ENCODE data around the gene GAS2.

GAS2 gene

GRCh38 chr11:22792497-22792896, 126.1 kb downstream of the GAS2 start:
- no peak for DNase-seq

GRCh38 chr11:22795914-22796313, 129.5 kb downstream of the GAS2 start:
- DNase-seq: no peak

DNA sequence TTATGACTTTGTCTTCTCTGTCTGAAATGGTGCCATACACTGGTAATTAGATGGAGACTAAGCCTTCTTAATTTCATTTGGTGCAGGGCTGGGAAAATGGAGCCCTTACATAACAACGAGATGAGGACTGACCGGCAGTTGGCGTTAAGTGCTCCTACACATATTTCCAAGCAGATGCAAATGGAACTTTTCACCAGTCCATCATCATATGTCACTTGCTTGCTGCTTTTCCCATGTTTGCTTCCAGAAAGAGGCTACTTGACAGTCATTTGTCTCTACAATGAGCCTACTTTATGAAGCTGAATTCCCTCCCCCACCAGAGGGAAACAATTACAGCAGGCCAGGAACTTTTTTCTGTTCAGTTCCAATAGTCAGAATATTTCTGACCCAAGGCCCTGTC, 130.6 kb downstream of the GAS2 start:
- no peak for DNase-seq

GRCh38 chr11:22798901-22799300, 132.5 kb downstream of the GAS2 start:
- DNase-seq: no peak

- DNase-seq: no peak
Measured at GRCh38 chr11:22800482-22800881, 134.1 kb downstream of the GAS2 start.

DNA sequence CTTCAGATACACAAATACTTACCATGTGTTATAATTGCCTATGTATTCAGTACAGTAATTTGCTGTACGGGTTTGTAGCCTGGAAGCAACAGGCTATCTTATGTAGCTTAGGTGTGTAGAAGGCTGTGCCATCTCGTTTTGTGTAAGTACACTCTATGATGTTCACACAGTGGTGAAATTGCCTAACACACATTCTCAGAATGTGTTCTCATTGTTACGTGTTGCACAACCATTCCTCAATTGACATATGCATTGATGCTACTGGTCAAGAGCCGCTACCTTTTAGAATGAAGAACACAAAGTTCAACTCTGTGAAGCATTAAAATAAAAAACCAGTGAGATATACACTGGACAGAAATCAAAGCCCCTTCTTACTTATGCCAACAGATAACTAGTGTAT, 136.4 kb downstream of the GAS2 start:
- DNase-seq: no peak

GRCh38 chr11:22807391-22807790, 141.0 kb downstream of the GAS2 start:
- DNase-seq: no peak

DNA sequence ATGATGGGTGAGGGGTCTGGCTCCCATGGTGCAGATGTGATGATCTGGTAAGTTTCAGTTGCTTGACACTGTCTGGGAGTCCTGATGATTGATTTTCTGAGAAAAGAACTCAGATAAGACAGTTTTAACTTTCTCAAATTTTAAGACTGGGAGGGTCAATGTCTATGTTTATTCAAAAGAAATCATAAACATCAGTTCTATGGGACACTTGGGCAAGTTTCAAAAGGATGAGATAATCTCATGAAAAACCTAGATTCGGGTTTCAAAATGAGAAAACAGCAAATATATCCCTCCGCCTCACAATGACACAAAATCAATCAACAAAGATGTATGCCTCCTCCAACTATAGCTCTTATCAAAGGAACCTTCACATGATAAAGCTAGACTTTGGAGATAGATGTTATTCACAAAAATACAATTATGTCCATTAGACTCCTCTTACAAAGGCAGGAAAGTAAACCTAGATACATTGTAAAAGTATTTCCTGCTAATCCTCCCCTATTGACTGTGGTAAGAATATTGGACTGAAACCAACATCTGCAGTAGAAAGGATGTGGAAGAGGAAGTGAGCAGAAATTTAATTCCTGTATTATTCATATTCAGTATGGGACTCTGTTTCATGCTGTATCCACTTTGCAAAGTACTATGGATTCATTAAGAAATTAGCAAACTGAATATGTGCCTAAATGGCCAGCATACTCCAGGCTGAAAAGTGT, 141.6 kb downstream of the GAS2 start:
- DNase-seq: no peak

DNA sequence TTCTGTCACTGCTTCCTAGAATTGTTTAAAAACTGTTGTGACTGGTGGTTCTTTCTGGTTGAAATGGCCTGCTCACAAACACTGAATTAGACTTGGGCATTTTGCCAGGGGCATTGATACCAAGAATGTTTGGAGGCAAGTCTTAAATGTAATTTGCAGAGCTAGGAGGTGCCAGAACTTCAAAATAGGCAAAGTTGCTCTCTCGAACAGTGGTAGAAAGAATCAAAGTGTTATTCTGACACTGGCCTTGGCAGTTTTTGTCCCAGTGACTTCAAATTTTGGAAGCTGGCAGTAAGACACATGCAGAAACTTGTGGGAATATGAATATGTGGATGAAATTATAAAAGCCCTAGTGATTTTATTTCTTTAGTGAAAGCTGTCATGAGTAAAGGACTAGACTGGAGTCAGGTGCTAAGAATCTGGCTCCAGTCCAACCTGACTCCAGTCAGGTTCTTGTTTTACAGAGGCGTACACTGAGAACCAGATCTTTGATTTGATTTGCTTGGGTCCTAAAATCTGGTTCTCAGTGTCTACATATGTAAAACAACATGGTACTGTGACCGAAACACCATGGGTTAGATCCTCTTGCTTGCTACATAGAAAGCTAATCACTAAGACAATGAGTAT, 142.3 kb downstream of the GAS2 start:
- no peak for DNase-seq

GRCh38 chr11:22809893-22810292, 143.5 kb downstream of the GAS2 start:
- DNase-seq: no peak

DNA sequence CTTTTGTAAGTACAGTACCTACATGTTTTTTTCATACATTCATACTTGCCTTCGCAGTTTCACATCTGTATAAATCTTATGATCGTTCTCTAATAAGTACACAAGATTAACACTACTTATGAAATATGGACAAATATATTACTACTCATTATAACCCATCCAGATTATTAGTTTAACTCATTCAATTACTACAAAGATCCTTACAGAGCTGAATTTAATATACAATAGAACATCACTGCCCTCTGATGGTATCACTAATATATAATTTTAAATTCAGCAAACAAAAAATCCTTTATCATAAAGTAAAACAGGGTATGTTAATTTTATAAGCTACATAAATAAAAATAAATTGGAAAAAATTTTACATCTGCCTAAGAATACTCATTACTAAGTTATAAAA, 155.8 kb downstream of the GAS2 start:
- no peak for DNase-seq

GRCh38 chr11:22828373-22828772, 162.0 kb downstream of the GAS2 start:
- no peak for DNase-seq

- DNase-seq: peak; percentile 88 to 97 (median 96)
Measured at GRCh38 chr11:22829231-22830081, 163.0 kb downstream of the GAS2 start, which contains the start of gene SVIP. Gene SVIP (minus strand): TSS chr11:22829801. CDS start chr11:22829748, 53 bp downstream.

DNA sequence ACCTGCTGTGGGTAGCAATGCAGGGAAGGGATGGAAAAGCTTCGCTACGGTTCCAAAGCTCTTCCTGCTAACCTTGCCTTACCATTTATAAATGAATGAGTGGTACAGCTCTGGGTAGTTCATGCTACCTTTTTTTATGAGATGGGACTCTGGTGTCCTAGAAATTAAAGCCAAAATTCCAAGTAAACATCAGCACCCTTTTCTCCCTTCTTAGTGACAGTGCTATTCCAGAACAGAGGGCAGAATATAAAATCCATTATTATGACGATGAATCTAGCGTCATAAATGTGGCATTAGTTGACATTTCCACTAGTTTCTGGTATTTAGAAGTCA, 163.6 kb downstream of the GAS2 start:
- no peak for DNase-seq

- peak in 2 of 3 donors; percentile 4 to 19 for DNase-seq
Measured at GRCh38 chr11:22832315-22833015, 166.1 kb downstream of the GAS2 start.

DNA sequence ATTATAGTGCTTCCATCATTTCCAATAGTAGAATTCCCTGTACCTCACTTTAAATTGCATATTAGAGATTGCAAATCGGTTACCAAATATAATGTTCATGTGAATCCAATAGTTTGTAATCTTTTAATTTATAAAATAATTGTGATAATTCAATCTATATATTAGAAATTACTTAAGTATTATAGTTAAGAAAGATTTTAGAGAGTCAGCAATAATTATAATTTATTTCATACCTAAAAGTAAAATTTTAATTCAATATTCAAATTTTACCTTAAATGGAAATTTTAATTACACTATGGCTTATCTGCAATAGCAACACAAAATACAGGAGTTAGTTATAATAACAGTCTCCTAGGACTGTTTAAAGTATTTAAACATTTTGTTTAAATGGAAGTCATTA, 180.3 kb downstream of the GAS2 start:
- DNase-seq: no peak

DNA sequence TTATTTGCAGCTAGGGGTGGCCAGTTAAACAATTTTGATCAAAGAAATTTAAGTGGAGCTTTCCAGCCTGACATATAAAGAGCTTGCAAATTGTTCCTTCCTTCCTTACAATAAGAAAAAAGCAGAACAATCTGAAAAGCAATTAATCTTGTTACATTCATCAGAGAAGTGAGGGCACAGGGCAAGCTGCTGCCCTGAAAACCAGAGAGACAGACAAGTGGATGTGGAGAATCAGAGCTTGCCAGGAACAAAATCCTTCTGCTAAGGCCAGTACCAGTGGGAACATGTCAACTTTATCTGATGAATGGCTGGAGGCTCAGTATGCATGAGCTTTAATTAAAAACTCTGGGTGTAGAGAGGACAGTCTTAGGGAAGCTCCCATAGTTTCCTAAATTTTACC, 185.1 kb downstream of the GAS2 start:
- no peak for DNase-seq

DNA sequence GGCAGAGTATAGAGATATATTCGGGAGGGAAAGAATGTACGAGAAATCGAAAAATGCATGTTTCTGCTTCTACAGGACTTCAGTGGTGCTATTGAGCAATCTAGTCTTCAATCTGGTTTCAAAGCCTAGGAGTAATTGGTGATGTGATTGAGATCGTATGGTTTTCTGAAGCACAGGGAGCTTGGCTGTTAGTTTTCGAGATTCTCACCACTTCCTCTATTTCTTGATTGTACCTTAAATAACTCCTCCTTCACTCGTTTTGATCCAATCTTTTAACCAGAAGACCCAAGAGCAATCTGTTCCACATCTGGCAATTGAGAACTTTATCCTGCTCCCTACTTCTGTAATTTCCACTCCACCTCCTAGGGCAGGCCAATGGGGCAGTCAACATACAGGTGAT, 193.3 kb downstream of the GAS2 start:
- DNase-seq: no peak

GRCh38 chr11:22860241-22860640, 193.8 kb downstream of the GAS2 start, which contains the start of gene CCDC179:
Gene CCDC179 (minus strand): TSS chr11:22860474. CDS start chr11:22860421, 53 bp downstream.
- no peak for DNase-seq
